ENCODE results near the gene CLTC.

Gene CLTC

DNA sequence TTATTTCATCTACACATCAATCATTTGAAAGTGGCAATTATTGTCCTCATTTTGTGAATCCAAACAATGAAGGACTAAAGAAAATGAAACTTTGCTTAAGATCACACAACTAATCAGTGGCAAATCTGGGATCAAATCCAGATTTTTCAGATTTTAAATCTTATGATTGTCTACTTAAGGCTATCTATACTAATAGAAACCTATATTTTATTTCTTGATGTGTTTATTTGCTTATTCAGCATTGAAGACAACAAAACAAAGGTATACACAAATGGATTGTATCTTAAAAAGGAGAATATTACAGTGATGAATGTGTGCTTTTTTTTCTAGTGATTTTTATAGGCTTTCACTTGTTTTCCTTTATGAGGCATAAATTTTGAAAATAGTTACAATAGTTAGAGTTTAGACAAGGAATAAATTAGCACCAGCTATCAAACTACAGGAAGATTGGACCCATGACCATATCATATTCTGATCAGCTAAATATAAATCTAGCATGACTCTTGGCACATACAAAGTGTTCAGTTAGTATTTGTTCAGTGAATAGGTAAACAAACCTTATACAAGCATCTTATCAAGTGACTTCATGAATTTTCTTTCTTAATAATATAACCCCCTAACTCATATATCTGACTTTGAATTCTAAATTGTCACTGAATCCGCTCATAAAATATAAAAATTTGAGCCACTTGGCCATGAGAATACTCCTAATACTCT is 108.3 kb downstream of the CLTC start:
- Histone ChIP-seq H3K36me3 (ENCODE audit: insufficient read depth, low read length) (peaks cover 3% of the 10 kb centered on the region), H3K9me3 (ENCODE audit: low read length) (no peaks in the 10 kb centered on the region), H3K27me3 (ENCODE audit: control insufficient read depth in 1 of 2, insufficient read depth in 2 of 2, low read length in 2 of 2) (no peaks in the 10 kb centered on the region), H3K27ac (ENCODE audit: low read depth, low read length) (no peak overlapping the region), H3K4me1 (ENCODE audit: insufficient read depth, low read length) (peaks cover 3% of the 10 kb centered on the region), H3K4me3 (ENCODE audit: low read depth in 1 of 2, low read length in 2 of 2) (no peak overlapping the region), H3K9ac (ENCODE audit: low read length) (no peak overlapping the region)

DNA sequence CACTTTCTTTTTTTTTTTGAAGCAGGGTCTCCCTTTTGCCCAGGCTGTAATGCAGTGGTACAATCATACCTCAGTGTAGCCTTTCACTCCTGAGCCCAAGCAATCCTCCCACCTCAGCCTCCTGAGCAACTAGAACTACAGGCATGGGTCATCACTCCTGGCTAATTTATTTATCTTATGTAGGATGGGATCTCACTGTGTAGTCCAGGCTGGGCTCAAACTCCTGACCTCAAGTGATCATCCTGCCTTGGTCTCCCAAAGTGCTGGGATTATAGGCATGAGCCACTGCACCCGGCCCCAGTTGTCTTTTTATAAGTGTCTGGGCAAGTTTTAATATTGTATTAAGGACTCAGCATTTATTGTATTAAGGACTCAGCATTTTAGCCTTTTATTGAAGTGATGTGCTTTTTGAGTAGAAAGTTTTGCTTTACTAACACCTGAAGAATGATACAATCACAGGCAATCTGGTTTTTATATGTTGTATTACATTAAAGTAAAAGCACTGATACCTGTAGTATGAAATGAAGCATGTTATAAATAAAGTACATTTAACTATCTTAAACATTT is 110.7 kb downstream of the CLTC start:
- Histone ChIP-seq H3K36me3 (ENCODE audit: insufficient read depth, low read length) (peaks cover 8% of the 10 kb centered on the region), H3K4me1 (ENCODE audit: insufficient read depth, low read length) (no peaks in the 10 kb centered on the region), H3K27ac (ENCODE audit: low read depth, low read length) (no peak overlapping the region), H3K9me3 (ENCODE audit: low read length) (no peaks in the 10 kb centered on the region), H3K27me3 (ENCODE audit: control insufficient read depth in 1 of 2, insufficient read depth in 2 of 2, low read length in 2 of 2) (no peaks in the 10 kb centered on the region), H3K9ac (ENCODE audit: low read length) (no peak overlapping the region), H3K4me3 (ENCODE audit: low read depth in 1 of 2, low read length in 2 of 2) (no peak overlapping the region)

DNA sequence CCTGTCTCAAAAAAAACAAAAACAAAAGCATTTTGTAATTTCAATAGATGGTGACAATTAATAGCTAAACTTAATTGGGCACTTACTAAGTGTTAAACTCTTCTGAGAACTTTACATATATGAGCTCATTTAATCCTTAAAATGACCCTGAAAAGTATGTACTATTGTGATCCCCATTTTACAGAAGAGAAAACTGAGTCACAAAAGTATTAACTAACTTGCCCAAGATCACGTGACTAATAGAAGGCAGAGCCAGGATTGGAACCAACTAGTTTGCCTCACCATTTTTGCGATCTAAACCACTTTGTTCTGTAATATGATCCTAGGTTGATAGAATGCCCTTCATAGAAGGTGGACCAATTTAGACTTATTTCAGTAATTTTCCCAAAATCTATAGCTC is 114.0 kb downstream of the CLTC start:
- Histone ChIP-seq H3K27ac (ENCODE audit: low read depth, low read length) (no peak overlapping the region), H3K4me3 (ENCODE audit: low read depth in 1 of 2, low read length in 2 of 2) (no peak overlapping the region), H3K9me3 (ENCODE audit: low read length) (no peaks in the 10 kb centered on the region), H3K9ac (ENCODE audit: low read length) (no peak overlapping the region), H3K4me1 (ENCODE audit: insufficient read depth, low read length) (no peaks in the 10 kb centered on the region), H3K36me3 (ENCODE audit: insufficient read depth, low read length) (peaks cover 15% of the 10 kb centered on the region), H3K27me3 (ENCODE audit: control insufficient read depth in 1 of 2, insufficient read depth in 2 of 2, low read length in 2 of 2) (no peaks in the 10 kb centered on the region)

DNA sequence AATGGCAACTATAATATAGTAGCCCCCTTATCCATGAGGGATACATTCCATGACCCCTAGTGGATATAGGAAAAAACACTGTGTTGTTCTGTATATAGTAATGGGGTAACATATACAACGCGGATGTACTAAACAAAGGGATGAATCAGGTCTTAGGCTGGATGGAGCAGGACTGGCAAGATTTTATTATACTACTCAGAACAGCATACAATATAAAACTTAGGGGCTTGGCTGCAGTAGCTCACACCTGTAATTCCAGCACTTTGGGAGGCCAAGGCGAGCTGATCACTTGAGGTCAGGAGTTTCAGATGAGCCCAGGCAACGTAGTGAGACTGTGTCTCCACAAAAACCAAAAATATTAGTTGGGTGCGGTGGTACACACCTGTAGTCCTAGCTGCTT is 114.5 kb downstream of the CLTC start:
- H3K4me3 ChIP-seq (ENCODE audit: low read depth in 1 of 2, low read length in 2 of 2), result no peak overlapping the region
- H3K4me1 ChIP-seq (ENCODE audit: insufficient read depth, low read length), result no peaks in the 10 kb centered on the region
- H3K9me3 ChIP-seq (ENCODE audit: low read length), result no peaks in the 10 kb centered on the region
- H3K27ac ChIP-seq (ENCODE audit: low read depth, low read length), result no peak overlapping the region
- H3K27me3 ChIP-seq (ENCODE audit: control insufficient read depth in 1 of 2, insufficient read depth in 2 of 2, low read length in 2 of 2), result no peaks in the 10 kb centered on the region
- no peak overlapping the region for H3K9ac ChIP-seq (ENCODE audit: low read length)
- peaks cover 15% of the 10 kb centered on the region for H3K36me3 ChIP-seq (ENCODE audit: insufficient read depth, low read length)

DNA sequence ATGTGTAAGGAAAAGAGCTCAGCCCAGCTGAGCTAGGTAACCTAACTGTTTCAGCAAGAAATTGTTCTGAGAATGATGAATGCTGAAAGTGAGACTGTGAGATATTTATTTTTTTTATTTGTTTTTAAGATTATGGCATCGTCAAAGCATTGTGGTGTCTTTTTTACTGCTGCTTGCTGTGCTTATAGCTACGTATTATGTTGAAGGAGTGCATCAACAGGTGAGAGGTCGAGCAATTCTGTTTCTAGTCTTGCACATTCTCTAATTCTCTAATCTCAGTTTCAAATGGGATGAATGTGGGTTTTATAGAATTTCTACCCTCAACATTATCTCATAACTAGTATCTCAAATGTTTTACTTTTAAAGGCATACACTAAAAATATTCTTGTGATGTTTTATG is 117.6 kb downstream of the CLTC start:
- Histone ChIP-seq H3K4me3 (ENCODE audit: low read depth in 1 of 2, low read length in 2 of 2) (no peak overlapping the region), H3K27me3 (ENCODE audit: control insufficient read depth in 1 of 2, insufficient read depth in 2 of 2, low read length in 2 of 2) (no peaks in the 10 kb centered on the region), H3K9ac (ENCODE audit: low read length) (no peak overlapping the region), H3K36me3 (ENCODE audit: insufficient read depth, low read length) (peaks cover 15% of the 10 kb centered on the region), H3K27ac (ENCODE audit: low read depth, low read length) (no peak overlapping the region), H3K9me3 (ENCODE audit: low read length) (no peaks in the 10 kb centered on the region), H3K4me1 (ENCODE audit: insufficient read depth, low read length) (no peaks in the 10 kb centered on the region)

DNA sequence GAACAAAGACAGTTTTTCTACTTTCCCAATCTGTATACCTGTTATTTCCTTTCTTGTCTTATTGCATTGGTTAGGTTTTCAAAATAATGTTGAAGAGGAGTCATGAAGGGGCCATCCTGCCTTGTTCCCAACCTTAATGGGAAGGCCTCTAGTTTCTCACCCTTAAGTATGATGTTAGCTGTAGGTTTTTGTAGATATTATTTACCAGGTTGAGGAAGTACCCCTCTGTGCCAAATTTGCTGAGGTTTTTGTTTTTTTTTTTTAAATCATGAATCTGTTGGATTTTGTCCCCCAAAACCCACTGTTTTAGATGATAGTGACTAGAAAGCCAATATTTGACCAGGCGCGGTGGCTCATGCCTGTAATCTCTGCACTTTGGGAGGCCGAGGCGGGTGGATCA is 124.1 kb downstream of the CLTC start:
- no peak overlapping the region for H3K27ac ChIP-seq (ENCODE audit: low read depth, low read length)
- H3K4me3 ChIP-seq (ENCODE audit: low read depth in 1 of 2, low read length in 2 of 2), result no peak overlapping the region
- no peaks in the 10 kb centered on the region for H3K9me3 ChIP-seq (ENCODE audit: low read length)
- H3K4me1 ChIP-seq (ENCODE audit: insufficient read depth, low read length), result no peaks in the 10 kb centered on the region
- H3K36me3 ChIP-seq (ENCODE audit: insufficient read depth, low read length), result no peaks in the 10 kb centered on the region
- H3K9ac ChIP-seq (ENCODE audit: low read length), result no peak overlapping the region
- H3K27me3 ChIP-seq (ENCODE audit: control insufficient read depth in 1 of 2, insufficient read depth in 2 of 2, low read length in 2 of 2), result no peaks in the 10 kb centered on the region

DNA sequence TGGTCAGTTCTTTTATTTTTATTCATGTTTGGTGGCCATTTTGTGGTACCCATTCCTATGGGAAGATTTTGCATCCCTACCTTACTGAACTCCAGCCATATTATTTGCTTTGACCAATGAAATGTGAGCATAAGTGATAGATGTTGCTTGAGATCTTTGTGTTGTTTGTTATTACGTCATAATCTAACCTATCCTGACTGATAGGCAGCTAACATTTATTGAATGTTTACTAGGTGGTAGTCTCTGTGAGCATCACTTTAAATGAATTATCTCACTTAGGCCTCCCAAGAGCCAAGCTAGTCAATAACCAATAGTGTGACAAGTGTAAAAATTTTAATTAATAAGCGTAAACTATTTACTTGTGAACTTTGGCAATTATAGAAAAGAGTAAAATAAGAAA is 125.3 kb downstream of the CLTC start:
- no peak overlapping the region for H3K9ac ChIP-seq (ENCODE audit: low read length)
- no peaks in the 10 kb centered on the region for H3K36me3 ChIP-seq (ENCODE audit: insufficient read depth, low read length)
- H3K4me1 ChIP-seq (ENCODE audit: insufficient read depth, low read length), result no peaks in the 10 kb centered on the region
- no peak overlapping the region for H3K4me3 ChIP-seq (ENCODE audit: low read depth in 1 of 2, low read length in 2 of 2)
- no peak overlapping the region for H3K27ac ChIP-seq (ENCODE audit: low read depth, low read length)
- no peaks in the 10 kb centered on the region for H3K27me3 ChIP-seq (ENCODE audit: control insufficient read depth in 1 of 2, insufficient read depth in 2 of 2, low read length in 2 of 2)
- no peaks in the 10 kb centered on the region for H3K9me3 ChIP-seq (ENCODE audit: low read length)
